Parathyroid adenoma (tissue), 2 donors: Measurements from ENCODE around the gene DNM3.

ENCODE experiments used
- H2AFZ ChIP-seq: fragments of 300-600 bp; sonication (generic); one replicate; pipeline ENCODE4 v1.7.0; 2017; ENCODE audit warnings: antibody characterized with exemption, mild to moderate bottlenecking
- H3K27ac ChIP-seq: fragments of 300-600 bp; sonication (generic); one replicate; pipeline ENCODE4 v1.7.0; 2017
- H3K27me3 ChIP-seq: fragments of 300-600 bp; sonication (generic); one replicate; pipeline ENCODE4 v1.7.0; 2017; ENCODE audit warnings: low read length; ENCODE audit not compliant: control insufficient read depth, insufficient read depth
- H3K36me3 ChIP-seq: fragments of 300-600 bp; sonication (generic); one replicate; pipeline ENCODE4 v1.7.0; 2017; ENCODE audit warnings: low read length; ENCODE audit not compliant: control insufficient read depth, insufficient read depth
- H3K4me1 ChIP-seq: fragments of 300-600 bp; sonication (generic); one replicate; pipeline ENCODE4 v1.7.0; 2017; ENCODE audit warnings: control low read depth
- H3K4me2 ChIP-seq: fragments of 300-600 bp; sonication (generic); one replicate; pipeline ENCODE4 v1.7.0; 2017; ENCODE audit warnings: low read length
- H3K4me3 ChIP-seq: fragments of 300-600 bp; sonication (generic); one replicate; pipeline ENCODE4 v1.7.0; 2017; ENCODE audit warnings: low read depth, low read length
- H3K79me2 ChIP-seq: fragments of 300-600 bp; sonication (generic); one replicate; pipeline ENCODE4 v1.7.0; 2017; ENCODE audit warnings: control low read depth
- H3K9ac ChIP-seq: fragments of 300-600 bp; sonication (generic); one replicate; pipeline ENCODE4 v1.7.0; 2017; ENCODE audit warnings: mild to moderate bottlenecking
- H3K9me3 ChIP-seq: fragments of 300-600 bp; sonication (generic); one replicate; pipeline ENCODE4 v1.7.0; 2017; ENCODE audit warnings: low read length; ENCODE audit not compliant: control insufficient read depth
- TF ChIP-seq, protein P1 (sequence below): fragments of 300-600 bp; sonication (generic); IDR thresholded peaks from one replicate; pipeline ENCODE4 v1.7.0; 2017; ENCODE audit warnings: antibody characterized with exemption, mild to moderate bottlenecking
- donor health status: primary hyperparathyroidism.

DNM3 gene

DNA sequence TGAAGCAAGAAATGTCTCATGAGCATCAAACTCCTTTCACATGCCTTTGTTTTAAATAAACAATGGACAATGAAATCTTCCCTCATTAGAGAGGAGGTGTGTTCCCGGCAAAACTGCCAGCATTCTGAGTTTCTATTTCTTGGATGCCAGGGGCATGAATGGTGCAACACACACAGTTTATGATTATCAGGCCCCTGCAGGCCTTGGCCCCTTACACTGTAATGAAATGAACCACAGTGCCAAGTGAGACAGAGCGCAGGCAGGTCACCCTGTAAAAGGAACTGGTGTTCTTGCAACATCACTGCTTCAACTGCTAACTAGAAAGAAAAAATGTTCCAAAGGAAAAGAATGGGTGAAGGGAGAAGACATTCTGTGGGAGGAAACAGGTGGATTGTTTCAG is 606.3 kb downstream of the DNM3 start:
- Histone ChIP-seq H3K4me2 (no peak overlapping the region), H3K9ac (no peak overlapping the region), H3K4me1 (peaks cover 17% of the 10 kb centered on the region), H3K4me3 (no peak overlapping the region), H3K36me3 (no peaks in the 10 kb centered on the region), H3K27ac (no peak overlapping the region), H3K9me3 (no peaks in the 10 kb centered on the region), H3K27me3 (no peaks in the 10 kb centered on the region), H2AFZ (no peak overlapping the region), H3K79me2 (peaks cover 4% of the 10 kb centered on the region)
- TF ChIP-seq, protein P1, sequence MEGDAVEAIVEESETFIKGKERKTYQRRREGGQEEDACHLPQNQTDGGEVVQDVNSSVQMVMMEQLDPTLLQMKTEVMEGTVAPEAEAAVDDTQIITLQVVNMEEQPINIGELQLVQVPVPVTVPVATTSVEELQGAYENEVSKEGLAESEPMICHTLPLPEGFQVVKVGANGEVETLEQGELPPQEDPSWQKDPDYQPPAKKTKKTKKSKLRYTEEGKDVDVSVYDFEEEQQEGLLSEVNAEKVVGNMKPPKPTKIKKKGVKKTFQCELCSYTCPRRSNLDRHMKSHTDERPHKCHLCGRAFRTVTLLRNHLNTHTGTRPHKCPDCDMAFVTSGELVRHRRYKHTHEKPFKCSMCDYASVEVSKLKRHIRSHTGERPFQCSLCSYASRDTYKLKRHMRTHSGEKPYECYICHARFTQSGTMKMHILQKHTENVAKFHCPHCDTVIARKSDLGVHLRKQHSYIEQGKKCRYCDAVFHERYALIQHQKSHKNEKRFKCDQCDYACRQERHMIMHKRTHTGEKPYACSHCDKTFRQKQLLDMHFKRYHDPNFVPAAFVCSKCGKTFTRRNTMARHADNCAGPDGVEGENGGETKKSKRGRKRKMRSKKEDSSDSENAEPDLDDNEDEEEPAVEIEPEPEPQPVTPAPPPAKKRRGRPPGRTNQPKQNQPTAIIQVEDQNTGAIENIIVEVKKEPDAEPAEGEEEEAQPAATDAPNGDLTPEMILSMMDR = no peak

DNA sequence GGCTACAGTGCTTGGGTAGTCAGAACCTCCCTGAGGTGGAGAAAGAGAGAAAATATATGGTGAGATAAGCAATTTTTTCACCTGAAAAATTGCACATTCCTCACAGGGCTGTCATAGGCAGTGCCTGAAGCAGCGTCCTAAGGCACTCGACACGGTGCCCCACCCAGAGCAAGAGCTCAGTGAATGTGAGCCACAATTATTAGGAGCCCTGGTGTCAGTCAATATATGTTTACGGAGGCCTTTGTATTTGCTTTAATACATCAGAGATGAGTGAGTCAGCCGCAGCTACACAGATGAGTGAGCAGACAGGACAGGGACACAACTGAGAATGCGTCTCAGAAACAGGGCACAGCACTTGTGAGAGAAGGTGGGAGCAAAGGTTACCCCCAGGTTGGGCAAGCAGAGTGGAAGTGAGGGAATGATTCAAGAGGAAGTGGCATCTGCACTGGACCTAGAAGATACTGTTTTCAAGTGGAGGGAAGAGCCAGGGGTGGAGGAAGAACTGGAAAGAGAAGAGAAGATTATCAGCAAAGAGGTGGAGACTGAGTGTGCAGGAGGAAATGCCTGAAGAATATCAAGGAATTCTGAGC is 607.8 kb downstream of the DNM3 start:
- Histone ChIP-seq H3K36me3 (no peaks in the 10 kb centered on the region), H3K27me3 (no peaks in the 10 kb centered on the region), H2AFZ (peak overlapping the region; percentile 87), H3K9me3 (no peaks in the 10 kb centered on the region), H3K4me3 (no peak overlapping the region), H3K79me2 (peaks cover 4% of the 10 kb centered on the region), H3K27ac (no peak overlapping the region), H3K4me1 (peaks cover 16% of the 10 kb centered on the region), H3K4me2 (no peak overlapping the region), H3K9ac (no peak overlapping the region)
- TF ChIP-seq, protein P1 = no peak

DNA sequence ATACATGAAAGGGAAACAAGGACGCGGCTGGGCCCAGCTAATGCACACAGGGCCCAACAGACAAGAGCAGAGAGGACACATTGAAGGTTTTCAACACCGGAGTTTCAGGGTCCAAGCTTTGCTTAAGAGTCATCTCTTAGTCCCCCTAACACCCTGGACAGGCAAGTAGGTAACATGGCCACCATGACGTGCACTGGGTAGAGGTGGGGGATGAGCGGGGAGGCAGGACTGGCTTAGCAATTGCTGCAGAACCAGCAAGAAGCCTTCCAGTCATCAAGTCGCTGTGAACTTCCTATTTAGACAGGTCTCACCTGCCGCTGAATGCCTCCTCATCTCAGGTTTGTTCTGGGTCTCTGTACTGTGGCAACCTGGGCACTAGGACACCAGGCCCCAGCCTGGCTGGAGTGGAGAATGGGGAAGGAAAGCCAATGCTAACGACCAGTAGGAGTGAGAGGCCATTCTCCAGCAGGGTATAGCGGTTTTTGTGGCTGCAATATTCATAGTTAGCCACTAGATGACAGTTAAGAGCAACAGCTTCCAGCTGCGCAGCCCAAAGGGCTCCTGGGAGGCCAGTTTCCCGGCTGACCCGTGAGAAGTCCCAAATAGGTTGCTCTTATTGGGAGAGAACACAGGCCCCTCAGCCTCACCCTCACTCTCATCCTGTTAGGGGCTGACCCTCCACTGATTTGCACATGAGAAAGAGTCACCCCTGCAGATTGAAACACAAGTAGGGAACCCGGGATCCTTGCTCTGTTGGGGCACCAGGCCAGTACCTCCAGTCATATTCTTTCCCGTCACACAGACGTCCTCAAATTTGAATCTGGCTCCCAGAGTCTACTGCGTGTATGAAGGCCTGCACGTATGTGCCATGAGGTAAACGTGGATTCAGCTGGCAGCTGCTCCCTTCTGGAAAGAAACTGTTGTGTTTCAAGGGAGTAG is 608.6 kb downstream of the DNM3 start:
- Histone ChIP-seq H3K27me3 (no peaks in the 10 kb centered on the region), H3K27ac (peak overlapping the region; percentile 62), H3K4me3 (no peak overlapping the region), H3K9ac (no peak overlapping the region), H3K4me1 (peaks cover 14% of the 10 kb centered on the region), H3K9me3 (no peaks in the 10 kb centered on the region), H3K79me2 (peaks cover 1% of the 10 kb centered on the region), H3K4me2 (no peak overlapping the region), H2AFZ (peak overlapping the region; percentile 87), H3K36me3 (no peaks in the 10 kb centered on the region)
- TF ChIP-seq, protein P1 = peak; percentile 91

DNA sequence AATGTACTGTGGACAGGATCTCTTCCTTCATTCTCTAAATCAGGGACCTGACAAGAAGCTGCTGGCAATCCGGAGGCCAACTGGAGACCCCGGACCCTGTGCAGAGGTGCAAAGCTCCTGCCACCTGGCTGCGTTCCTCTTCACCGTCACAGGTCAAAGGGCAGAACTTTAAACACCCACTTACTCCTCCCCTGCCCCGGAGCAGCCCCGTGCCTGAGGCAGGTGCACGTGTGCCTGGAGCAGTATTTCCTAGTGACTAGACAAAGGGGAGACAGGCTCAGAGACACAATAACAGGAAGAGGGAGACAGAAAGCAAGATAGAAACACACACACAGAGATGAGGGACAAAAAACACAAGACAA is 609.2 kb downstream of the DNM3 start:
- Histone ChIP-seq H3K4me3 (no peak overlapping the region), H3K27ac (peak overlapping the region; percentile 62), H3K27me3 (no peaks in the 10 kb centered on the region), H3K79me2 (no peaks in the 10 kb centered on the region), H3K4me2 (no peak overlapping the region), H3K4me1 (peaks cover 14% of the 10 kb centered on the region), H3K9ac (no peak overlapping the region), H2AFZ (peak overlapping the region; percentile 87), H3K9me3 (no peaks in the 10 kb centered on the region), H3K36me3 (no peaks in the 10 kb centered on the region)
- TF ChIP-seq, protein P1 = no peak
